Measurements from ENCODE around the gene TMEM269.
A peak's percentile ranks its signal among the peaks of the same experiment; 100 is the strongest.

Gene TMEM269

GRCh38 chr1:42784946-42785693 is at the start of gene TMEM269:
TMEM269 (plus strand) TSS chr1:42784991; CDS start chr1:42789894, 4,903 bp downstream.
- DNase-seq (ENCODE audit: low read depth) = peak; percentile 15

- DNase-seq (ENCODE audit: low read depth) = no peak
These were observed 49.7 kb upstream of the TMEM269 start for GRCh38 chr1:42735056-42735455.

- DNase-seq (ENCODE audit: low read depth) = no peak
These were observed 49.2 kb upstream of the TMEM269 start for GRCh38 chr1:42735477-42736105.

- no peak for DNase-seq (ENCODE audit: low read depth)
These were observed 48.6 kb upstream of the TMEM269 start for GRCh38 chr1:42736152-42736551.

GRCh38 chr1:42736571-42737200 is 48.1 kb upstream of the TMEM269 start:
- no peak for DNase-seq (ENCODE audit: low read depth)

GRCh38 chr1:42737257-42737656 is 47.5 kb upstream of the TMEM269 start:
- no peak for DNase-seq (ENCODE audit: low read depth)

- DNase-seq (ENCODE audit: low read depth) = no peak
These were observed 46.7 kb upstream of the TMEM269 start for GRCh38 chr1:42737986-42738677.

- no peak for DNase-seq (ENCODE audit: low read depth)
These were observed 46.0 kb upstream of the TMEM269 start for GRCh38 chr1:42738678-42739226.

GRCh38 chr1:42739753-42740700 is 44.8 kb upstream of the TMEM269 start, which contains the start of gene CLDN19:
CLDN19 (minus strand) TSS chr1:42740236; CDS start chr1:42740063, 173 bp downstream.
- DNase-seq (ENCODE audit: low read depth) = no peak

- no peak for DNase-seq (ENCODE audit: low read depth)
These were observed 43.8 kb upstream of the TMEM269 start for GRCh38 chr1:42740851-42741580.

- DNase-seq (ENCODE audit: low read depth) = no peak
These were observed 43.1 kb upstream of the TMEM269 start for GRCh38 chr1:42741706-42742105.

- DNase-seq (ENCODE audit: low read depth) = no peak
These were observed 42.6 kb upstream of the TMEM269 start for GRCh38 chr1:42742141-42742540.

- DNase-seq (ENCODE audit: low read depth) = no peak
These were observed 42.0 kb upstream of the TMEM269 start for GRCh38 chr1:42742617-42743316.

- DNase-seq (ENCODE audit: low read depth) = no peak
These were observed 41.3 kb upstream of the TMEM269 start for GRCh38 chr1:42743317-42744147.

- DNase-seq (ENCODE audit: low read depth) = no peak
These were observed 40.7 kb upstream of the TMEM269 start for GRCh38 chr1:42744148-42744413.

GRCh38 chr1:42745851-42746250 is 38.9 kb upstream of the TMEM269 start:
- no peak for DNase-seq (ENCODE audit: low read depth)

GRCh38 chr1:42746436-42747105 is 38.2 kb upstream of the TMEM269 start:
- DNase-seq (ENCODE audit: low read depth) = no peak

- DNase-seq (ENCODE audit: low read depth) = peak; percentile 14
These were observed 37.7 kb upstream of the TMEM269 start for GRCh38 chr1:42747125-42747524.

All from activated T-helper 1 cell treated with Interleukin-2 at 50 U/mL for 16 hours (primary cell).